Endodermal cell (in vitro differentiated cells): ENCODE measurements around the gene METRNL. TPM values are rescaled to one million over a fixed set of nuclear protein-coding genes. Genes with fewer than 3 reads are reported as not detected.

ENCODE experiments used
- DNase-seq: peaks from one replicate; pipeline ENCODE4 v3.0.0-alpha.2; 2017
- H3K27ac ChIP-seq: 2 replicates; pipeline ENCODE4 v1.5.1; 2013; ENCODE audit warnings: mild to moderate bottlenecking, low read depth, low read length, moderate library complexity
- H3K27me3 ChIP-seq: 2 replicates; pipeline ENCODE4 v1.6.1; 2013; ENCODE audit warnings: mild to moderate bottlenecking, low read length, moderate library complexity; ENCODE audit not compliant: insufficient read depth, control insufficient read depth, poor library complexity, severe bottlenecking
- H3K36me3 ChIP-seq: 2 replicates; pipeline ENCODE4 v1.7.0; 2013; ENCODE audit warnings: mild to moderate bottlenecking, low read length, moderate library complexity; ENCODE audit not compliant: control insufficient read depth, insufficient read depth
- H3K4me1 ChIP-seq: one replicate; pipeline ENCODE4 v1.7.0; 2013; ENCODE audit warnings: low read length; ENCODE audit not compliant: control insufficient read depth, insufficient read depth
- H3K4me3 ChIP-seq: 2 replicates; pipeline ENCODE4 v1.5.1; 2013; ENCODE audit warnings: mild to moderate bottlenecking, low read length, moderate library complexity
- H3K9ac ChIP-seq: 2 replicates; pipeline ENCODE4 v1.6.1; 2013; ENCODE audit warnings: mild to moderate bottlenecking, low read length, moderate library complexity; ENCODE audit not compliant: poor library complexity, severe bottlenecking; ENCODE audit errors: extremely low read depth
- H3K9me3 ChIP-seq: 2 replicates; pipeline ENCODE4 v1.6.1; 2013; ENCODE audit warnings: mild to moderate bottlenecking, low read length, moderate library complexity; ENCODE audit not compliant: control insufficient read depth
- H3K27ac Mint-ChIP-seq: 2 replicates; pipeline ENCODE4 v1.8.0; 2020; ENCODE audit warnings: mixed read lengths
- H3K27me3 Mint-ChIP-seq: 2 replicates; pipeline ENCODE4 v1.8.0; 2021; ENCODE audit warnings: mild to moderate bottlenecking, mixed read lengths; ENCODE audit not compliant: insufficient read depth
- H3K36me3 Mint-ChIP-seq: 2 replicates; pipeline ENCODE4 v1.8.0; 2020; ENCODE audit warnings: low read depth, mixed read lengths
- H3K4me1 Mint-ChIP-seq: 2 replicates; pipeline ENCODE4 v1.8.0; 2020; ENCODE audit warnings: mixed read lengths
- H3K4me3 Mint-ChIP-seq: 2 replicates; pipeline ENCODE4 v1.8.0; 2020; ENCODE audit warnings: mild to moderate bottlenecking, moderate library complexity, mixed read lengths
- H3K9me3 Mint-ChIP-seq: 2 replicates; pipeline ENCODE4 v1.8.0; 2020; ENCODE audit warnings: mild to moderate bottlenecking, mixed read lengths
- WGBS, 2 experiments: methylation state at CpG; one replicate each; pipeline versions ENCODE4 v1.1.5 to v1.1.7; 2013; ENCODE audit warnings: missing lambda C conversion rate in 2 of 2, mixed read lengths in 1 of 2; ENCODE audit not compliant: insufficient coverage in 1 of 2, insufficient read length in 1 of 2; 5-methylcytosine and 5-hydroxymethylcytosine counted together
- total RNA-seq, 2 donors: library from RNA; stranded (reverse); fragmentation: NEBNext Ultra II Directional in 1 of 2; extraction: Animal tissue kit (Norgen Biotek cat#: 25700) in 1 of 2; gene quantifications; 2 replicates in 1 of 2; 3 replicates in 1 of 2; pipeline ENCODE4 v1.2.1, GENCODE V29; 2021
- TF ChIP-seq, protein P1 (sequence below): fragments of 200-600 bp; sonication (generic); conservative IDR thresholded peaks from 2 replicates; pipeline ENCODE4 v1.5.0; 2021; ENCODE audit warnings: antibody characterized with exemption, mild to moderate bottlenecking

The METRNL gene
- total RNA-seq, 2 donors from 2014 or later: 7.3 to 10.3 TPM

DNA sequence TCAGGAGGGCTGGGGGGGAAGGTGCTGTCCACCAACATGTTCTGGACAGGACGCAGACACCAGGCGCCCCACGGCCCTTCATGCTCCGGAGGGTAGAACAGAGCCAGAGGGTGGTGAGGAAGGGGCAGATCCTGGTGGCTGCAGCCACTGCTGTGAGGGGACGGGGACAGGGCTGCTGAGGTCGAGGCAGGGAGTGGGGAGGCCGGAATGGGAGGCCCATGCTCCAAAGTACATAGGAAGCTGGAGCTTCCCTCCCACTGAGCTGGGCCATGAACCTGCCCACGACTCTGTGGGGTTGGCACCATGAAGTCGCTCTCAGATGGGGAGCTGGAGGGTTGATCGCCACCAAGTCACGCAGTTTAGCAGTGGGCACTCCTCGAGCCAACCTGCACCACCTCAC, 8.0 kb upstream of the METRNL start:
- no peaks in the 10 kb centered on the region for H3K9me3 Mint-ChIP-seq
- TF ChIP-seq, protein P1, sequence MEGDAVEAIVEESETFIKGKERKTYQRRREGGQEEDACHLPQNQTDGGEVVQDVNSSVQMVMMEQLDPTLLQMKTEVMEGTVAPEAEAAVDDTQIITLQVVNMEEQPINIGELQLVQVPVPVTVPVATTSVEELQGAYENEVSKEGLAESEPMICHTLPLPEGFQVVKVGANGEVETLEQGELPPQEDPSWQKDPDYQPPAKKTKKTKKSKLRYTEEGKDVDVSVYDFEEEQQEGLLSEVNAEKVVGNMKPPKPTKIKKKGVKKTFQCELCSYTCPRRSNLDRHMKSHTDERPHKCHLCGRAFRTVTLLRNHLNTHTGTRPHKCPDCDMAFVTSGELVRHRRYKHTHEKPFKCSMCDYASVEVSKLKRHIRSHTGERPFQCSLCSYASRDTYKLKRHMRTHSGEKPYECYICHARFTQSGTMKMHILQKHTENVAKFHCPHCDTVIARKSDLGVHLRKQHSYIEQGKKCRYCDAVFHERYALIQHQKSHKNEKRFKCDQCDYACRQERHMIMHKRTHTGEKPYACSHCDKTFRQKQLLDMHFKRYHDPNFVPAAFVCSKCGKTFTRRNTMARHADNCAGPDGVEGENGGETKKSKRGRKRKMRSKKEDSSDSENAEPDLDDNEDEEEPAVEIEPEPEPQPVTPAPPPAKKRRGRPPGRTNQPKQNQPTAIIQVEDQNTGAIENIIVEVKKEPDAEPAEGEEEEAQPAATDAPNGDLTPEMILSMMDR: no peak
- Histone ChIP-seq H3K9ac (no peak overlapping the region), H3K36me3 (no peaks in the 10 kb centered on the region), H3K27me3 (peaks cover 7% of the 10 kb centered on the region), H3K4me1 (no peaks in the 10 kb centered on the region), H3K27ac (no peak overlapping the region), H3K4me3 (no peak overlapping the region), H3K9me3 (no peaks in the 10 kb centered on the region)
- H3K27ac Mint-ChIP-seq: no peak overlapping the region
- H3K4me3 Mint-ChIP-seq: no peak overlapping the region
- H3K27me3 Mint-ChIP-seq: peaks cover 7% of the 10 kb centered on the region
- no peaks in the 10 kb centered on the region for H3K36me3 Mint-ChIP-seq
- 92 to 96% methylated on average over 12 of the region's 12 CpGs for WGBS, 2 experiments
- H3K4me1 Mint-ChIP-seq: no peaks in the 10 kb centered on the region
- no peak for DNase-seq

DNA sequence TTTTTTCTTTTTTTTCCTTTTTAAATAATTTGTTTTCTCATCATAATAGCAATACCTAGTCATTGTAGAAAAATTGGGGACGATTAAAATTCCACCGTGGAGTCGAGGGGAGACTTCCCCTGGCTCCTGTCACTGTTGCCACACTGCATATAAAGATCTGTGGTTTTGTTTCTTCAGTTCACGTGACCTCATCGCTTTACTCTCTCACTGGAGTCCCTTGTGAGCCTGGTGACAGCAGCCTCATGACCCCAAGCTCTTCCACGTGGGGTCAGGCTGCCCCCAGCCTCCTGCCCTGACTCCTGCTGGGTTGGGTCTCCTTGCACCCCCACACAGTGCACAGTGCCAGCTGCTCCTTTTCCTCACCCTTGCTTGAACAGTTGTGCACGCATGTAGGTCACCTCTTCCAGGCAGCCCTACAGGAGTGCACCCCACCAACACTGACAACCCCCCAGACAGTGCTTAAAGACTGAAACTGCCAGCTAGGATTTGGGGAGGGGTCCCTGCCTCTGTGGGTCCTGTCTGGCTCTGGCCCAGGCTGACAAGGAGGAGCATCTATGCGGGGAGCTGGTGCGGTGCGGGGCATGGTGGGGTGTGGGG, 7.3 kb upstream of the METRNL start:
- DNase-seq: no peak
- Mint-ChIP-seq H3K27ac (no peak overlapping the region), H3K36me3 (no peaks in the 10 kb centered on the region), H3K4me1 (no peaks in the 10 kb centered on the region), H3K9me3 (no peaks in the 10 kb centered on the region), H3K27me3 (peaks cover 14% of the 10 kb centered on the region), H3K4me3 (no peak overlapping the region)
- WGBS, 2 experiments: 83 to 86% methylated on average over 5 to 10 of the region's 10 CpGs
- Histone ChIP-seq H3K4me3 (no peak overlapping the region), H3K27me3 (peaks cover 14% of the 10 kb centered on the region), H3K4me1 (no peaks in the 10 kb centered on the region), H3K9me3 (no peaks in the 10 kb centered on the region), H3K36me3 (no peaks in the 10 kb centered on the region), H3K27ac (no peak overlapping the region), H3K9ac (no peak overlapping the region)
- TF ChIP-seq, protein P1: no peak

DNA sequence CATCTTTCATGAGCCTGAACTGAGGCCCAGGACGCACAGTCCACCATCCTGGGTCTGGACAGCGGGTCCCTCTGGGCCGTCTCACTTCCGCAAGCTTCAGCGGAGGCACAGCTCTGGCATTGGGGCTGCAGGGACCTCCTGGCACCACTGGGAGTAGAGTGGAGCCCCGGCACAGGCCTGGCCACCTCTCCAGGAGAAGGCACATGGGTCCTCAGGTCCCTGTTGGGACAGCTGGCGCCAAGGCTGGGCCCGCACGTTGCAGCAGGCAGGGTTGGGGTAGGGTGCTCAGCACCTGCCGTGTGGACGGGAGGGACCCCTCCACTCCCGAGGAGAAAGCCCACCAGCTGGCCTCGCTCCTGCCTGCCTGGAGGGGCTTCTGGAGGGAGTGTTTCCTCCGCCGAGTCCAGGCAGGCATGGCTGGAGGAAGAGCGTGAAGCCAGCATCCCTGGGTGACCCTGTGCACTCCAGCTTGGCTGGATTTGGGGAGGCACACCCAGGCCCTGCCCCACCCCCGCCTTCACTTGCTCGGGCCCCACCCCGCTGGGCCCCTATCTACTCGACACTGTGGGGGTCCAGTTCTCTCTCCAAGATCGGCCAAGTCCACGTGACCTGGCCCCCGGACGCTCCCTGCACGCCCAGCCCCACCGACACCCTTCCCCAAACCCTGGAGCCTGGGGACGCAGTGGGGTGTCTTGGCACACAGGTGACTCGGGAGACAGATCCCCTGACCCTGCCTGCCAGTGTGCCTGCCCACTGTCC, 6.6 kb upstream of the METRNL start:
- Histone ChIP-seq H3K27me3 (peaks cover 21% of the 10 kb centered on the region), H3K9me3 (no peaks in the 10 kb centered on the region), H3K36me3 (no peaks in the 10 kb centered on the region), H3K27ac (no peak overlapping the region), H3K4me3 (no peak overlapping the region), H3K9ac (no peak overlapping the region), H3K4me1 (no peaks in the 10 kb centered on the region)
- H3K9me3 Mint-ChIP-seq: no peaks in the 10 kb centered on the region
- no peak overlapping the region for H3K4me3 Mint-ChIP-seq
- peak; percentile 62 for DNase-seq
- 93 to 95% methylated on average over 19 to 28 of the region's 28 CpGs for WGBS, 2 experiments
- no peaks in the 10 kb centered on the region for H3K4me1 Mint-ChIP-seq
- TF ChIP-seq, protein P1: no peak
- H3K36me3 Mint-ChIP-seq: no peaks in the 10 kb centered on the region
- H3K27ac Mint-ChIP-seq: no peak overlapping the region
- H3K27me3 Mint-ChIP-seq: peaks cover 21% of the 10 kb centered on the region
